HG03066 (cell line): ENCODE data around the gene CDH1.

Source experiments
- ATAC-seq: cut with Tn5 transposase; IDR thresholded peaks from one replicate; pipeline ENCODE4 v1.9.1; 2021; ENCODE audit warnings: low read depth; ENCODE audit not compliant: unreplicated experiment

Gene CDH1

DNA sequence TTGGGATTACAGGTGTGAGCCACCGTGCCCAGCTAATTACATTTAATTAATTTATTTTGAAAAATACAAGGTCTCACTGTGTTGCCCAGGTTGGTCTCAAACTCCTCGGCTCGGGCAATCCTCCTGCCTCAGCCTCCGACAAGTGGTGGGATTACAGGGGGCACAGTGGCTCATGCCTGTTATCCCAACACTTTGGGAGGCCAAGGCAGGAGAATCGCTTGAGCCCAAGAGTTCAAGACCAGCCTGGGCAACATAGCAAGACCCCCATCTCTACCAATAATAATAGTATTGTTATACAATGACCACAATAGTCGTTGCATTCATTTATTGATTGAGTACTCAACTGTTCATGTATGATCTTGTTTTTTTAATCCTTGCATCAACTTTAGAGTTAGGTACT lies 22.0 kb downstream of the CDH1 start:
- no peak for ATAC-seq

DNA sequence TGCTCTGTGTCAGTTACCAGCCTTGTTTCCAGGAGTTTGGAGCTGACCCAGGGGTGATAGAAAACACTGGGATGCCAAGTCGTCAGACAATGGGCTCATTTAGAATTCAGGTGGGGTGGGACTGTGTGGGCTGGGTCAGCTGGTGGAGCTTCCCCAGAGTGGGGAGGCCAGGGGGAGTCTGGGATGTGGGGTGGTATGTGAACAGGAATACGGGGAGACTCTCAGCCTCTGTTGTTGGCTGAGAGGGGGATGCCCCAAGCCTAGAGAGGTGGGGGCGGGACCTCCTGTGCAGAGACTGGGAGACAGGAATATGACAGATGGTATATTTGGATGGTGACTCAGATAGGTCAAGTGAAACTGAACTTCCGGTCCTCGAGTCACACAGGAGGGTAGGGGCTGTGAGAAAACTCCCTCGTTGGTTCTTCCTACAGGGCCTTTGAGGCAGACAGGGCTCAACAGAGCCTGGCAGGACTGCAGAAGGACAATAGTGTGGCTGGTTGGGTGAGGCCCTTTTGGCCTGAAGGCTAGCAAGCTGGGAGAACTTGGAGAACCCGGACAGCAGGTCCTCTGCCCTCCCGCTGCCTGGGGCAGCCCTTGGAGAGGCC lies 23.7 kb downstream of the CDH1 start:
- peak; percentile 46 for ATAC-seq

DNA sequence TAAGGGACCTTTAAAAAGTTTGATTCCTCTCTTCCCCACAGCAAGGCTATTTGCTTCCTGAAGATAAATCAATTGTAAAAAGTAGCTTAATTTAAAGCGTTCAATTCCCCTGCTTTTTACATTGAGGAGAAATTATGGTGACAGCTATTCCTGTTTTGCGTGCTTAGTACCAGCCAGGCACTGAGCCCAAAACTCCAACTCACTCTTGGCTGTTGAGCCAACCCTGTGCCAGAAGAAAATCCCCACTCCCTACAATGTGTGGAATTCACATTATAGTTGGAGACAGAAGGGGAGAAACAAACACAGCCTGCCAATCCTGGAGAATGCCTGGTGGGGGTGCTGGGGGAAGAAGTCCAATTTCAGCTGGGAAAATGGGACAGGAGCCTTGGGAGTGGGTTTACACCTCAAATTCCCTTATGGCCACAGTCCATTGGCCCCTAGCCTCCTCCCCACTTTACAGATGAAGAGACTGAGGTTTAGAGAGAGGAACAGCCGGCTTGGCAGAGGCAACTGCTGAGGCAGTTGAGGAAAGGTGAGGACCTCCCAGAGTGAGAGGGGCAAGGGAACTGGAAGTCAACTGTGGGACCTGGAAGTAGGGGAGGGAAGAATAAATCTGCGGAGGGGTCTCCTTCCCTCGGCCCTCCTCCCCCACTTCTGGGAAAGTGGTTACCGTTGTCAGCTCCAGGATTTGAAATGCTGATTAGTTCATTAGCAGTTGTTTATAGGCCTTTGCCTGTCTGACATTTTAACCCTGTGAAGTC lies 26.1 kb downstream of the CDH1 start:
- no peak for ATAC-seq

DNA sequence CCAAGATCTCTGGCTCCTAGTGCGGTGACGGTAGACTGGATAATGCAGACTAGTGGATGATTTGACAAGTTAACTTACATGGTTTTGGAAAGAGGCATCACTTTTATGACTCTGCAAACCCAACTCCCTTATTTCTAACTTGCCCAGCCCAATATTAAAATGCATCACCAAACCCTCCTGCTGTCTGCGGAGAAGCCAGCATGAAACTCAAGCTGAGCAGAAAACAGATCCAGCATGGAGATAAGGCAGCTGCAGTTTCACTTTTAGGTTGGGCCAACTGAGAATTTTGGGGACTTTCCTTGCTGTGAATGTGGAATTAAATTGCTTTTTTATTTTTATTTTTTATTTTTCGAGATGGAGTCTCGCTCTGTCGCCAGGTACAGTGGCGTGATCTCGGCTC lies 27.8 kb downstream of the CDH1 start:
- ATAC-seq, result no peak

DNA sequence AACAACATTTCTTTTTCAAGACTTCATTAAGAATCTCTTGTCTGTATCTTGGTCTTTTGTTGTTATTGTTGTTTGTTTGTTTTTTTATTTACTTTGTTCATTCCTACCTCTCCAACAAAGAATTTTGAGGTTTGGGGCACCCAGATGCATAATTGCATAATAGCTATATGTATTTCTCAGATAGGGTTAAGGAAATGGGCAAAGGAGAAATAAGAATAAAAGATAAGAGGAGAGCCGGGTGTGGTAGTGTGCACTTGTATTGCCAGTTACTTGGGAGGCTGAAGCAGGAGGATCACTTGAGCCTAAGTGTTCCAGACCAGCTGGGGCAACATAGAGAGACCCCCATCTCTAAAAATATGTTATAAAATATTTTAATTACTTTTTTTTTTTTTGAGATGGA lies 30.5 kb downstream of the CDH1 start:
- no peak for ATAC-seq

DNA sequence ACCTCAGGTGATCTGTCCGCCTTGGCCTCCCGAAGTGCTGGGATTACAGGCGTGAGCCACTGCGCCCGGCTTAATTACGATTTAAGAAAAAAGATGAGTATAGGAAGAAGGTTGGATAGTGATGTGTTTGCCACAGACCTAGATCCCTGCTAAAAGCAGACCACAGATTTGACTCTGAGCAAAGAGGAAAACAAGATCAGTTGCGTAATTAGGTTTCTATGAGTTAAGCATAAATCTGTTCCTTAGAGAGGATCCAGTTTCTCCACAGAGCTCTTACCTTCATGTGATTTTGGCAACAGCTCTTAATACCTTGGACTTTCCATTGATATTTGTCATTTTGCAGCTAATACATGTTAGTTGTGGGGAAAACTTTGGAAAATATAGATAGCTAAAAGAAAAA lies 31.1 kb downstream of the CDH1 start:
- no peak for ATAC-seq

DNA sequence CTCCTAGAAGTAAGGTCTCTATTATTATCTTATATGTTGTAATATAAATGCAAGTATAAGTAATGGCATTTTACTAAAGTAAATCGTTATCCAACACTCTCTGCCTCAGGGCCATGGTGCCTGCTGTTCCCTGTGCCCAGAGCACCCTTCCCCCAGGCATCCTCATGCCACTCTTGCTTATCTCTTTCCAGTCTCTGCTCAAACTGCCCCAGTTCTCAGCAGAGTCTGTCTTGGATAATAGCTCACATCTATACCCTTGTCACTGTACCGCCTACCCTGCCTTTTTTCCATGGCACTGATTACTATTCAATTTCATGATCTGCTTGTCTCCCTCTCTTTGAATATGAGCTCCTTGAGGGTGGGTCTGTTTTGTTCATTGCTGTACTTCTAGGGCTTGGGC lies 31.7 kb downstream of the CDH1 start:
- no peak for ATAC-seq

DNA sequence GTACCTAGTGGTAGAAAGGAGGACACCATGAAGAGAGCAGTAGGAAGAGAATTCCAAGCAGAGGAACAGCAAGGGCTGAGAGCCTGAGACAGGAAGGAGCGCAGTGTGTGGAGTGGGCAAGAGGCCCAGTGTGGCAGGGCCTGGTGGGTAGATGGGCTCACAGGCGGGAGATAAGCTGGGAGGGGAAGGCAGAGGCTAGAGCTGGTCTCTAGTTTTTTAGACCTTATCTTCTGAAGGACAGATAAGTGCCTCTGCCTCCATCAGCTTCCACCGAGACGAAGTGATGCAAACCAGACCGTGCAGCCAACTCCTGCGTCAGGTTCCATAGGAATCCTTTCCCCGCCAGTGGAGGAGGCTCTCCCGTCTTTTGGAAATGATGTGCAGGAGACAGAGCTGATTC lies 33.6 kb downstream of the CDH1 start:
- ATAC-seq, result no peak

DNA sequence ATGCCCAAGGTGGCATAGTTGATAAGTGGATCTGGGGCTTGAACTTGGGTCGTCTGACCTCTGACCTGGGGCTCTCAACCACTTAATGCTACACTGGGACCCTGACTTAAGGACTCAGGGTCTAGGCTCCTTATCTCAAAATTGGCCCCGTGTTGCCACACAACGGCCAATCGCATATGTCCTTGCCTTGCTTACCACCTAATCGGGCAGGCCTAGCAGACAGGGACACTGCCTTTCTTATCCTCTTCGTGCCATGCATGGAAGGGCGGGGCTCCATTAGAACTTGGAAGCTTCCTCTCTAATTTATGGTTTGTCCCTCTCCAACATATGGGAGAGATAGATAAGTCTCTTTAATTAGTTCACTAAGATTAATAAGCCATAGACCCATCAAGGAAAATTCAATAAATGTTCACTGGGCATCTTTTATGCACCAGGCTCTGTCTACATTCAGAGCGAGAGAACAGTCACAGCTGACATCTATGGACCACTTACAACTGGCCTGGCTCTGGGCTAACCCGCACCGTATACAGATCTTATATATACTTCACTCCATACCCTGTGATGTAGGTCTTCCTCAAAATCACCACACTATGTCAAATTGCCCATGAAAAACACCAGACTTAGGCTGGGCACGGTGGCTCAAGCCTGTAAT lies 35.1 kb downstream of the CDH1 start:
- ATAC-seq, result no peak

DNA sequence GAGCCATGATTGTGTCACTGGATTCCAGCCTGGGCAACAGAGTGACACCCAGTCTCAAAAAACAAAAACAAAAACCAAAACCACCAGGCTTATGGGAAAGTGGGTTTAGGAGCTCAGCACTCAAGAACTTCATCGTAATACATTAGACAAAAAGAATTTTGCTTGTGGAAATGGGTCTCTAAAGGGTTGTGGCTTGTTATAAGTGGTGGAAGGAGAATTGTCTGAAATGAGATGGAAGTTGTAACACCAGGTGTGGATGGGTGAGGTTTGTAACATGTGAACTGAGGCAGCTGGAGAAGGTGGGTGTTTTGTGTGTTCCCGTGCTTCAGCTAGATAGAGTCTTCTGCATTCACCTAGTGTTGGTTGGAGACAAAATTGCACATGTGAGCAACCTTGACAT lies 35.8 kb downstream of the CDH1 start:
- no peak for ATAC-seq

DNA sequence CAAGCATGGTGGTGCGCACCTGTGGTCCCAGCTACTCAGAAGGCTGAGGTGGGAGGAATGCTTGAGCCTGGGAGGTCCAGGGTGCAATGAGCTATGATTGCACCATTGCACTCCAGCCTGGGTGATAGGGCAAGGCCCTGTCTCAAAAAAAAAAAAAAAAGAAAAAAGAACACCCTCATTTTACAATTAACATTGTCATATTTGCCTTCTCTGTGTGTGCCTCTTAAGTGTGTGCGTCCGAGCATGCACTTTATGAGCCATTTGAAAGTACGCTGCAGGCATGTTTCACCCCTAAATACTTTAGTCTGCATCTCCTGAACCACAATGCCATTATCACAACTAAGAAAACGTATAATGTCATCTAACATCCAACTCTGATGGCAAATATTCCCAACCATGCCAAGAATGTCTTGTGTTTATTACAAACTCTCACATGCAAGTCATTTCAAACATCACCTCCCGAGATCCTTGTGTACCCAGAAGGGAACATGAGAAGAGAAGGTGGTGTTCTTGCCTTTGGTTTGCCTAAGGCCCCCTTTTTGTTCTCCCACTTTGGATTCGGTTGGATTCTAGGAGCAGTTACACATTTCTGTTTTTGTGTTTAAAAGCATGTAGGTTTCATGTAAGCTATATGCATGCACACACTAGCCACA lies 38.0 kb downstream of the CDH1 start:
- no peak for ATAC-seq

DNA sequence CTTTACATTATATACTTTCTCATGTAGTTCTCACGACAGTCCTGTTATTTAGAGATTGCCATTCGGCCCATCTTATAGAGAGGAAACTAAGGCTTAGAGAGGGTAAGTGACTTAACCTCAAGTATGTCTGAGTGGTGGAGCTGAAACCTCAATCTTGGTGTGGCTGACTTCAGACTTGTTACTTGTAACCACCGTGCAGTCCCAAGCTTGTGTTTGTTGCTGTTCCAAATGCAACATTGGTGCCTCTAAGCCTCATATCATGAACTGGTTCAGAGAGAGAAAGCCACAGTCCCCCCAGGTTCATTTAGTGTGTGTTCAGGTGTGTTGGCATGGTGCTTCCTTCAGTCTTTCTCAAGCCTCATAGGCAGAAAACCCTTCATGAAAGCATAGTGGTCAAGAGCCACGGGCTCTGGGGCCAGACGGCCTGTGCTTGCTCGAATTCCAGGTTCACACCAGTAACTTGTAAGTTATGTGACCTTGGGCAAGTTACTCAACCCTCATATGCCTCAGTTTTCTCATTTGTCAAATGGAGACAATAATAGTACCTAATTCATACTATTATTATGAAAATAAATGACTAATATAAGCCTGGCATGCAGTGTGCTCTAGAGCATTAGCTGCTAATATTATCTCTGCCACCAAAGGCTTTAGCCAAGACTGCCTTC lies 39.9 kb downstream of the CDH1 start:
- peak; percentile 76 for ATAC-seq

DNA sequence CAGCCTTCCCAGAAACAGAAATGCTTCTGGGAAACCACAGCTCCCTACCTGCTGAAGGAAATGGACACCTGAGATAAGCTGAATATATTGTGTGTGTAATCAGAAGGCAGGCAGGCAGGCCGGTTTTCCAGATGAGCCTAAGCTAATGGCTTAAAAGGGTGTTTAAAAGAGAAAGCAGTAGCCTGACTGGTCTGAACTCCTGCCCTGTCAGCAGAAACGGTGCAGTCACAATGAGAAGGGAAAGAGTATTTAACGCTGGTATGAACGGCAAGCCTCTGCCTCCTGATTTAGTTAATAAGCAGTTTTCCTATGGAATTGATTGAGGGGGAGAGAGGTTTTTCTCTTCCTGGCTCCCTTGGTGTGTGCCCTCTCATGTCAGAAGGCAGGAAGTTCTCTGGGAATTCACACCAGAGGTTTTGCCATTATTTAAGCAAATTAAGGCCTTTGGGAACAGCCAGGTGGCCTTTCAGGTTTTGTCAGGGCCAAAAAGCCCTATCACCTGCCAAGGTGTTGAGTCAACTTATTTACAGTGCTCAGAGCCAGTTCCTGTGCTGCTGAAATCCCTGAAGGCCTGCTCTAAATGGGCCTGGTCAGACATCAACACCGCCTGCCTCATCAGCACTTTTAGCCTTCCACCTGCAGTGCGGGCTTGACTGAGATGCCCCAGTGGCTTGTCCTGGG lies 41.6 kb downstream of the CDH1 start:
- ATAC-seq, result no peak

DNA sequence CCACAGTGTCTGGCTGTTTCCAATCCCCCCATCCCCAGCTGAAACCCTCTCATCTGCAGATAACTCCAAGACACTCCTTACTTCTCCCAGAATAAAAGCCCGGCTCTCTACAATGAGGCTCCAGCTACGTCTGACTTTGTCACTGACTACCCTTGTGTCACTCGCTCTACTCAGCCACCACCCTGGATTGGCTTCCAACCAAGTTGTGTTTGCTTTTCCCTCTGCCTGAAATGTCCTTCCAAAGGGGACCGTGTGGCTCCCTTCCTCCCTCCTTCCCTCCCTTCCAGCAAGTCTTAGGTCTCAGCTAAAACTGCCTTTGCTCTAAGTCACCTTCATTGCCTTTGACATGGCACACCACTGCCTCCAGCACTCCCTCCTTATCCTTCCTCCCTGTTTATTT lies 42.8 kb downstream of the CDH1 start:
- ATAC-seq, result no peak

DNA sequence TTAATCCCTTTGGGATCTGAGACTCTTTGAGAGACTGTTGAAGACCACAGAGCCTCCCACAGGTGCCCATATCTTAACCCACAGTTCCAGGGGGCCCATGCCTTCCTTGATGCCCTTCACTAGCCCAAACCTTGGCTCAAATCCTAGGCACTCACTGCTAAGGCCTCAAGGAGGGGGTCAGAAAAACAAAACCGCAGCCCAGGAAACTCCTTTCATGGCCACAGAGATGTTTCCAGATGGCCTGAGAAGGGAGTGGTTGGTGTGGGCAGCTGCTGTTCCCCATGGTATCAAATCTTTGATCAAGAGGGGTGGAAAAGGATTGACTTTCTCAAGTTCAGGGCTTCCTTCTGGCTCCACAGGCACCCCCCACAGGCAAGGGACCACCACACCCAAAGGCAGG lies 44.7 kb downstream of the CDH1 start:
- no peak for ATAC-seq

DNA sequence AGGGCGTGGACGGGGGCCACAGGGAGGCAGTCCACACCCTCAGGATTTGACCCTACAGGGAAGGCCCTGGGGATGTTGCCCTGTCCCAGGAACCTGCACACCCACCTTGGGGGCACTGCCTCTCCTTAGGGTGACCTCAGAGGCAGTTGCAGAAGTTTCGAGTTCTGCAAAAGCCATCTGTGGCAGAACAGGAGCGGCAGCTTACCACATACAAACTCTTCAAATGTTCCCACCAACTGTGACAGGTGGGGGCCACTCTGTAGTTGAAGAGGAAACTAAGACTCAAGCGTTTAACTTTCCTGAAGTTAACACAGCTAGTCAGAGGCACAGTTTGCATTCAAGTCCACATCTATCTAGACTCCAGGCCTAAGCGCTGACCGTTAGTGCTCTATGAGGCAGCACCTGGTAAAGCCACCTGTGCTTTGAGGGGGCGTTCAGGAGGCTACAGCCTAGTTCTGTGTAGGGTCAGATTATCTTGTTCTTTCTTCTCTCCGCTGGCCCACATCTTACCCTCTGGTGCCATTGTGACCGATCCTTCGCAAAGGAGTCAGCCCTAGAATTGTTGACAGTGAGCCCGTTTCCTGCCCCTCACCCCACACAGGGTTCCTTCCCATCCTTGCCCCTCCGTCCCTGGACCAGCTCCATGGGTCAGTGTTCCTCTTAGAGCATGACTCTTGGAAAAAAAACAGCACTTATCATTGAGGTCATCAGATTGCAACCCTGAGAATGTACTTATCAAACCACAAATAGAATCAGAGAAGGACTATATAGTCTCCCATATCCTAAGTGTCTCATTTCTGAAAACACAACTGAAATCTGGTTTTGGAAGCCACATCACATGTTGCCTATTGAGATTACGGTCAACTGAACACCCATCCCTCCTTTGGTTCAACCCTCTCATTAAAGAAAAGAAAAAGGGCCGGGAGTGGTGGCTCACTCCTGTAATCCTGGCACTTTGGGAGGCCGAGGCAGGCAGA lies 45.4 kb downstream of the CDH1 start:
- ATAC-seq, result no peak

DNA sequence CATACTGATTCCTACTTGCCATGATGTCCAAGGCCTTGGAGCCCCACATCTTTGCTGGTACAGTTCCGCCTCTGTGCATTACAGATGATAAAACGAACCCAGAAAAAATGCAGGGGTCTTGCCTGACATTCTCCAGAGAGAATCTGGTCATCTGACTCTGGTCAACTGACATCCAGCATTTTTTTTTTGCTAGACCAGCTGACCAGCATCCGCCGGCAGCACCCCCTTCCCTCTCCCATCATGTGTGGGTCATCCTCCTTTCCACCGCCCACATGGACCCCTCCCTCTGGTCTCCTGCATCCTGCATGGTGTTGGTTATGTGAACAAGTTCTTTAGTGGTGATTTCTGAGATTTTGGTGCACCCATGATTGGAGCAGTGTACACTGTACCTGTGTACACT lies 47.1 kb downstream of the CDH1 start:
- ATAC-seq, result no peak

DNA sequence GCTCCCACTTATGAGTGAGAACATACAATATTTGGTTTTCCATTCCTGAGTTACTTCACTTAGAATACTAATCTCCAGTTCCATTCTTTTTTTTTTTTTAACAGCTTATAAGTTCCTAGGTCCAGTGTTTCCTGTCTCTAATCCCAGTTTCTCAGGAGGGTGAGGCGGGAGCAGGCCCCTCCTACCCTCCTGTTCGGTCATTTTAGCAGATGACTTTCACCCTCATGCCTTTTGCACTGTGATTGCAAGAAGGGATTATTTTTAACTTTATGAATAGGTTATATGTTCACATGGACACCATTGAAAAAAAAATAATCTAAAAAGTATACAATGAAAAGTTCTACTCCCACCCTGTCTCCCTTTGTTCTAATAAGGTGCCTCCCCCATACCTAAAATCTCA lies 47.6 kb downstream of the CDH1 start:
- no peak for ATAC-seq

DNA sequence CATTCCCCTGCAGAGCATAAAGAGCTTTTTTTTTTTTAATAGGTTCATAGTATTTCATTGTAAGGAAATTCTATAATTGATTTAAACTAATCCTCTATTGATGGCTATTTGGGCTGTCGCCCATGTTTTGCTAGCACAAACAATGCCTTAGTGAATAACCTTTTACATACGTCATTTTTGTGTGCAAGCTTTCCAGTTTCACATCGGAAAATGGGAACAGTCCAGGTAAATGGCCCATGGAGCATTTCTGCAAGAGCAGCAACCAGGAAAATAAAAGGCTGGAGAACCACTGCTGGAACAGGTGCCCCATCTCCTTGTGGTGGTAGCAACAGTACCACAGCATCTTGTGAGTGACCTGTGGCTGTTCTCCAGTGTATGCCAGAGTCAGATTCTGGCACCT lies 48.6 kb downstream of the CDH1 start:
- ATAC-seq, result no peak
